ENCODE measurements around the gene DCST1. TPM values are rescaled to one million over a fixed set of nuclear protein-coding genes. Genes with fewer than 3 reads are reported as not detected.

Gene DCST1
- polyA plus RNA-seq, 3 donors: 0.05 TPM; not detected in 2

GRCh38 chr1:155000411-155000725 lies 33.3 kb upstream of the DCST1 start:
- peak overlapping the region; percentile 48 for H2AFZ ChIP-seq (ENCODE audit: insufficient read depth, low read depth, low read length, poor library complexity, severe bottlenecking)
- H3K4me1 Mint-ChIP-seq: peaks cover 50% of the 10 kb centered on the region
- H3K4me1 ChIP-seq (ENCODE audit: control insufficient read depth in 1 of 2, insufficient read depth in 2 of 2, low read length in 2 of 2): peaks cover 60 to 71% of the 10 kb centered on the region in 2 donors
- DNase-seq: no peak
- H3K36me3 Mint-ChIP-seq: peaks cover 0 to 3% of the 10 kb centered on the region in 2 donors
- no peaks in the 10 kb centered on the region for H3K9me3 Mint-ChIP-seq
- H3K4me3 Mint-ChIP-seq: peak overlapping the region; percentile 94 to 96
- TF ChIP-seq, protein P1, sequence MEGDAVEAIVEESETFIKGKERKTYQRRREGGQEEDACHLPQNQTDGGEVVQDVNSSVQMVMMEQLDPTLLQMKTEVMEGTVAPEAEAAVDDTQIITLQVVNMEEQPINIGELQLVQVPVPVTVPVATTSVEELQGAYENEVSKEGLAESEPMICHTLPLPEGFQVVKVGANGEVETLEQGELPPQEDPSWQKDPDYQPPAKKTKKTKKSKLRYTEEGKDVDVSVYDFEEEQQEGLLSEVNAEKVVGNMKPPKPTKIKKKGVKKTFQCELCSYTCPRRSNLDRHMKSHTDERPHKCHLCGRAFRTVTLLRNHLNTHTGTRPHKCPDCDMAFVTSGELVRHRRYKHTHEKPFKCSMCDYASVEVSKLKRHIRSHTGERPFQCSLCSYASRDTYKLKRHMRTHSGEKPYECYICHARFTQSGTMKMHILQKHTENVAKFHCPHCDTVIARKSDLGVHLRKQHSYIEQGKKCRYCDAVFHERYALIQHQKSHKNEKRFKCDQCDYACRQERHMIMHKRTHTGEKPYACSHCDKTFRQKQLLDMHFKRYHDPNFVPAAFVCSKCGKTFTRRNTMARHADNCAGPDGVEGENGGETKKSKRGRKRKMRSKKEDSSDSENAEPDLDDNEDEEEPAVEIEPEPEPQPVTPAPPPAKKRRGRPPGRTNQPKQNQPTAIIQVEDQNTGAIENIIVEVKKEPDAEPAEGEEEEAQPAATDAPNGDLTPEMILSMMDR (IDR thresholded peaks at IDR 0.05): no peak
- H3K27me3 ChIP-seq (ENCODE audit: control insufficient read depth in 2 of 2, insufficient read depth in 2 of 2, low read length in 2 of 2): no peaks in the 10 kb centered on the region
- H3K4me3 ChIP-seq (replicated peaks in 1 of 3; ENCODE audit: low read depth in 2 of 3, low read length in 3 of 3): peak overlapping the region; percentile 67 to 98 (median 77)
- peaks cover 56% of the 10 kb centered on the region for H3K79me2 ChIP-seq (ENCODE audit: insufficient read depth, low read length)
- peak overlapping the region; percentile 87 to 96 (median 90) for H3K27ac Mint-ChIP-seq
- no peaks in the 10 kb centered on the region for H3K36me3 ChIP-seq (replicated peaks in 1 of 2; ENCODE audit: control insufficient read depth in 1 of 2, insufficient read depth in 2 of 2, low read length in 2 of 2)
- intact Hi-C loops (cut with micrococcal nuclease): loop anchor here (2.0 to 5.0 kb wide), 4 partner anchors 16 to 62 kb away; partner anchors contain the start of genes PYGO2 (in 2 of the 2), ADAM15 (in 1 of the 2) and EFNA4 (in 1 of the 2)
- peaks cover 0 to 4% (median 0%) of the 10 kb centered on the region in 3 donors for H3K27me3 Mint-ChIP-seq (ENCODE audit: low read depth in 3 of 3)
- peak overlapping the region; percentile 90 for H3K4me2 ChIP-seq (replicated peaks; ENCODE audit: extremely low read depth, low read length, poor library complexity, severe bottlenecking)
- H3K9me3 ChIP-seq (replicated peaks in 1 of 2; ENCODE audit: control insufficient read depth in 1 of 2, insufficient read depth in 1 of 2, low read length in 2 of 2): no peaks in the 10 kb centered on the region
- WGBS (ENCODE audit: insufficient coverage): 0% methylated on average over 4 of the region's 13 CpGs
- H3K27ac ChIP-seq (ENCODE audit: low read depth in 1 of 2, low read length in 2 of 2): peak overlapping the region; percentile 87 to 95
- H4K20me1 ChIP-seq (ENCODE audit: insufficient read depth, low read length): peaks cover 12% of the 10 kb centered on the region
- H3K9ac ChIP-seq (ENCODE audit: insufficient read depth, low read length, poor library complexity, severe bottlenecking): peak overlapping the region; percentile 81

GRCh38 chr1:155000726-155001424 lies 32.7 kb upstream of the DCST1 start:
- Mint-ChIP-seq H3K9me3 (no peaks in the 10 kb centered on the region), H3K4me3 (peak overlapping the region; percentile 87 to 96), H3K27ac (peak overlapping the region; percentile 90 to 96 (median 94)), H3K36me3 (peaks cover 0 to 3% of the 10 kb centered on the region in 2 donors), H3K4me1 (peaks cover 53% of the 10 kb centered on the region), H3K27me3 (ENCODE audit: low read depth in 3 of 3) (peaks cover 0 to 4% (median 0%) of the 10 kb centered on the region in 3 donors)
- Histone ChIP-seq H3K36me3 (replicated peaks in 1 of 2; ENCODE audit: control insufficient read depth in 1 of 2, insufficient read depth in 2 of 2, low read length in 2 of 2) (no peaks in the 10 kb centered on the region), H3K9ac (ENCODE audit: insufficient read depth, low read length, poor library complexity, severe bottlenecking) (peak overlapping the region; percentile 81), H2AFZ (ENCODE audit: insufficient read depth, low read depth, low read length, poor library complexity, severe bottlenecking) (peak overlapping the region; percentile 55), H3K4me2 (replicated peaks; ENCODE audit: extremely low read depth, low read length, poor library complexity, severe bottlenecking) (peak overlapping the region; percentile 90), H3K27me3 (ENCODE audit: control insufficient read depth in 2 of 2, insufficient read depth in 2 of 2, low read length in 2 of 2) (no peaks in the 10 kb centered on the region), H3K79me2 (ENCODE audit: insufficient read depth, low read length) (peaks cover 61% of the 10 kb centered on the region), H3K4me3 (replicated peaks in 1 of 3; ENCODE audit: low read depth in 2 of 3, low read length in 3 of 3) (peak overlapping the region; percentile 67 to 98 (median 77)), H3K4me1 (ENCODE audit: control insufficient read depth in 1 of 2, insufficient read depth in 2 of 2, low read length in 2 of 2) (peaks cover 61 to 71% of the 10 kb centered on the region in 2 donors), H4K20me1 (ENCODE audit: insufficient read depth, low read length) (peaks cover 12% of the 10 kb centered on the region), H3K9me3 (replicated peaks in 1 of 2; ENCODE audit: control insufficient read depth in 1 of 2, insufficient read depth in 1 of 2, low read length in 2 of 2) (no peaks in the 10 kb centered on the region), H3K27ac (ENCODE audit: low read depth in 1 of 2, low read length in 2 of 2) (peak overlapping the region; percentile 87 to 95)
- DNase-seq: peak; percentile 67 to 76 (median 75)
- TF ChIP-seq, protein P1 (IDR thresholded peaks at IDR 0.05): no peak
- WGBS (ENCODE audit: insufficient coverage): 0% methylated on average over 28 of the region's 43 CpGs
- intact Hi-C loops (cut with micrococcal nuclease): loop anchor here (2.0 to 5.0 kb wide), 4 partner anchors 16 to 61 kb away; partner anchors contain the start of genes PYGO2 (in 2 of the 2), ADAM15 (in 1 of the 2) and EFNA4 (in 1 of the 2)

Data from CD14-positive monocyte (primary cell).